HG02938 (cell line): ENCODE measurements around the gene PKNOX2.

Experiments used
- ATAC-seq: cut with Tn5 transposase; IDR thresholded peaks from one replicate; pipeline ENCODE4 v1.9.1; 2021; ENCODE audit warnings: mild to moderate bottlenecking, moderate library complexity; ENCODE audit not compliant: unreplicated experiment

Gene PKNOX2

DNA sequence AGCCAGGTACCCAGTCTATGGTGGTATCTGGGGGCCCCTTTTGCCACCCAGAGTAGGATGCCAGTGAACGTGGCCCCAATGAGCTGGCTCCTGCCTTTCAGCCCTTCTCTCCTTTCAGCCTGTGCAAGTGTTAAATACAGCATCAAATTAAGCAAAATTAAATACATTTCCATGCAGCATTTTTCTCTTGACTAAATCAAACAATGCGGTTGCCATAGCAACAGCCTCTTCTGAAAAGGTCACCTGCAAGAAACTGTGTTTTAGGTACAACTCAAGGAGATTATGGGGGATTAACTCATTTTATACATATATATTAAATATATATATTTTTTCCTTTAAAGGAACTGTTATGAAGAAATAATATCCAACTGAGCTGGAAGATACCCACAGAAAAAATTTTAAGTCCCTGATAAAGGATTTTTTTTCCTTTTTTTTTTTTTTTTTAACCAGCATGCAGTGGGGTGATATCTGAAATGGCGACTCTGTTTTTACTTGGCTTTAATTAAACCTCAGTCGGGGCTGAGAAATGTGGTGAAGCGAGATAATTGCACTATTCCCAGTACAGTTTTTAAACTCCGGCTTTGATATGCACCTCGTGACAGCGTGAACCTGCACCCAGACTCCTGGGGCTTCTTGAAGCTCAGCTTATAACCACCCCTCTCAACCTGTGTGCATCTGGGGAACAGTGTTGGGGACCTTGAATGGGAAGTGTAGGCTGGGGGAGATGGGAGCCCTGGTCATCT, 115.3 kb downstream of the PKNOX2 start:
- ATAC-seq = no peak

DNA sequence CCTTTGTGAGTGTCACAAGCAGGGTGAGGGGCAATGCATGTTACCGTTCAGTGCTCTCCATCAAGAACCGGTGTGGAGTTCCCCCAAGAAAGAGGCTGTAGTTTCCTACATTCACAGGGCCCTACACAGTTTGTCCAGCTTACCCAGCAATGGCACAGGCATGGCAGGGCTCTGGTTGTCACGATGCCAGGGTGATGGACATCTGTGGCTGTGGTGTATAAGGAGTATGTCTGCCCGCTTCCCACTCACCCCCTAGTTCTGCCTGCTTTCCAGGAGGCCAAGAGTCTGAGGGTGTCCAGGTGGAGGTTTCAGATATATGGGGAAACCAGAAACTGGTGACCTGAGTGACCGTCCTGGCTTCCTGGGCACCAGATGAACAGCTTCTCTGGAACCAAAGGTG, 116.1 kb downstream of the PKNOX2 start:
- no peak for ATAC-seq

DNA sequence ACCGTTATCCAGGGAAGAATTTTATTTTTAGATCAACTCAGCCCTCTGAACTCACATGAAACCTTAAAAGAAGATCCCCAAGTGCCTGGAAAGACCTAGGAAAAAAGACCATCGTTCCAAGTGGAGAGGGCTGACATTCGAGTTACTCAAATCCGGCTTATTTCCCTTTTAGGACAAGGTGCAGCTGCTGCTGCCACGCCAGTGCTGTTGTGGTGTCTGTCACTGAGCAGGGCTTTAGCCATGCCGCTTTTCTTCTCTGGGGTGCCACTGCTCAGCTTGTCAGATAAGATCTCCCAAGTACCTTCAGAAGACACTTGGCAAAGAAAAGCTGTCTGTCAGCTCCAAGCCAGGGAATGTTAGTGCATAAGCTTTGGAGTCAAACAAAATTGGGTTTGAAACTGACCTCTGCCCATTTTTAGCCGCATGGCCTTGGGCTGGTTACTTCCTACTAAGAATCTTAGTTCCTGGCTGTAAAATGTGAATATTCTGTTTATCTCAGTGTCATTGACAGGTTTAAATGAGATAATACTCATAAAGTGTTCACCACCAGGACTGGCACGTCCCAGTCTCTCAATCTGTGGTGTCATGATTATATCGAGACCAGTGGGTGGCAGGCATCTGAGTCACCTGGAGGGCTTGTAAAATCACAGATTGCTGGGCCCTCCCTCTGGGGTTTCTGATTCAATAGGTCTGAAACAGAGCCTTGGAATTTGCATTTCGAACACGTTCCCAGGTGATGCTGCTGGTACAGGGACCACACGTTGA, 117.5 kb downstream of the PKNOX2 start:
- no peak for ATAC-seq

DNA sequence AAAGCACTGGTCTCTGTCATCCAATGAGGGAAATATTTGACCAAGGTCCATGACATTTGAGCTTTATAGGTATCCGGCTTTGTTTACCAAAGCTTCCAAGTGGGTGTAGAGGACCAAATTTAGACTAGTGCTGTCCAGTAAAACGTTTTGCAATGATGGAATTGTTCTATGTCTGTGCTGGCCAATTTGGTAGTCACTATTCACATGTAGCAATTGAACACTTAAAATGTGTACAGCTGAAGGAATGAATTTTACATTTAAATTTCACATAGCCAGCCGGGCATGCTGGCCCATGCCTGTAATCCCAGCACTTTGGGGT, 118.0 kb downstream of the PKNOX2 start:
- no peak for ATAC-seq

DNA sequence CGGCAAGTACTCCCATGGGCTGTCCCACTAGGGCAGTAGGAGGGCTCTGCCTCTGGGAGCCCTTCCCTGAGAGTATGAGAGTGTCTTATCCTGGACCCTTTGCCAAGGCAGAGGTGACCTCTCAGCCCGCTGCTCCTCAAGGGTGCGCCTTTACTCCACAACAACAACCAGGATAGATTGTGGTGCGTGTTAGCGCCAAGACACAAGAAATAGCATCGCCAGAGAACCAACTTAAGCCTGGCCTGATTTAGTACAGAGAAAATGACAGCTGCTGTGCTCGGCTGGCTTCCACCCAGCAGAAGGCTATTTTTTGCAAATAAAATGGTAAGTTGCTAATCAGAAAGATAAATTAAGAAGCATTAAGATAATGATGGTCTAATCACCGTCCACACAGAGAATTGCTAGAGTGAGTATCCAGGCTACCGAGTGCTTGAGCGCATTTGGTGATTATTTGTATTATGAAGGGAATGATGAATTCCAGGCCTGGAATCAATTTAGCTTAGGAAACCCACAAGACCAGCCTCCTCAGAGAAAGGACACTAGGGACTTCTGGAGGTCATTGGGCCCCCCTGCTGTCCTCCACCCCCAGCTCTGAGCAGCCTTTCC, 119.8 kb downstream of the PKNOX2 start:
- ATAC-seq = no peak

DNA sequence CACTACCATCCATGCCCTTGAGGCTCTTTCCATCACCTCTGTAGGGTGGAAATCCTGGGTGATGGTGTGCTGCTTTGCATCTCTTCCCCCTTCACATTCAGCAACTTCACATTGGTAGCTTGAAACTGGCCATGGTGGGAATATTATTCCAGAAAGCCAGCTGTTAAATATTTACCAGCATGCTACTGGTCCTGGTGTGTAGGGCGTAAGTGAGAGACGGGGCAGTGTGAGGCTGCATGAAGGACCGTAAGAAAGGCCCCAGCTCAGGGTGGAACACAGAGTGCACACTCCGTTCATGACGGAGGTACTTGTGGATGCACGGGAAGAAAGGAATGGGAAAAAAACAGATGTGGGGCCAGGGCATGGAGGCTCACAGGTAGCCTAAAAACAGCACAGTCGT, 121.3 kb downstream of the PKNOX2 start:
- ATAC-seq = no peak

DNA sequence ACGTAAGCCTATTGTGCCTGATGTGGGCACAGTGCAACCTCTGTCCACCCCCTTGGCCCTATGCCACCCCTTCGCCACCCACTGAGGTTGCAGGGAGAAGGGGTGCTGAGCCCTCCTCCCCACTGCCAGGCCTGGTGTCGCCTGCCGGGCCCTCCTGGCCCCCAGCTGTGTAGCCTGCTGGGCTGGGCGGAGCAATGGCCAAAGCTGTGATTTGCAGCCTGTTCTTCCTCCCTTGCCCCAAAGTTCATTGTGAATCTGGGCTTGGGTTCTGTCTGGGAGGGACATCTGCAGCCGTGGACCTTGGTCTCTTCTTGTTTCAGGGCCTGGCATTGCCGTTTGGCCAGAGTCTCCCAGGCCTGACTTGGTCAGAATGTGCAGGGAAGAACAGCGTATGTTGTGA, 121.9 kb downstream of the PKNOX2 start:
- ATAC-seq = no peak

DNA sequence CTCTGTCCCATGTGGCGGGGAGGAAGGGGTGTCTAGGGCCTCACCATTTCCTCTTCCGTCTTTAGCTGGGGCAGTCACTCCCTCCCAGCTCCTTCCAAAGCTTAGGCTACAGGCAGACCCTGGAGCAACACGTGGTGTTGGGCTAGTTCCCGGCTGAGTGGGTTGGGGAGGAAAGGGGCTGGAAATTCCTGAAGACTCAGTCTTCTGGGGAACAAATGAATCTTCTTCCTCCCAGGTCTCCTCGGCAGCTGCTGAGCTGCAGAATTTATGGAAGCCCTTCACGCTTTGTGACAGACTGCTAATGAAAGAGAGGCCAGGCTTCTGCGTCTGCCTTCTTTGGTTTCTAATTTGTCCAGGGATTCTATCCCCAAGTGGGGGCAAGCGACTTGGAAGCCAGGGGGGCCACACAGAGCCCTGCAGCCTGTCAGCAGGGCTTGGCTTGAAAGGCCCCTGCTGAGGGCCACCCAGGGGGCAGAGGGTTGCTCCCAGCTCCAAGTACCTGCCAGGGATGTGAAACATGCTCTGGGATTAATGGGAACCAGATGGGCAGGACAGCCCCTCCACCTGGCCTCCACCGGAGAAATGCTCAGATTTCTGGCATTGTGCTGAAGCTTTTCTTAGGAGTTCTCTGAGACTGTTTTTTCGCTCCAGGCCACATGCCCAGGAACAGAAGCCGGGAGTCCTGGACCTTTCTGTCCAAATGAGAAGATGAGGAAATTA, 123.1 kb downstream of the PKNOX2 start:
- no peak for ATAC-seq

DNA sequence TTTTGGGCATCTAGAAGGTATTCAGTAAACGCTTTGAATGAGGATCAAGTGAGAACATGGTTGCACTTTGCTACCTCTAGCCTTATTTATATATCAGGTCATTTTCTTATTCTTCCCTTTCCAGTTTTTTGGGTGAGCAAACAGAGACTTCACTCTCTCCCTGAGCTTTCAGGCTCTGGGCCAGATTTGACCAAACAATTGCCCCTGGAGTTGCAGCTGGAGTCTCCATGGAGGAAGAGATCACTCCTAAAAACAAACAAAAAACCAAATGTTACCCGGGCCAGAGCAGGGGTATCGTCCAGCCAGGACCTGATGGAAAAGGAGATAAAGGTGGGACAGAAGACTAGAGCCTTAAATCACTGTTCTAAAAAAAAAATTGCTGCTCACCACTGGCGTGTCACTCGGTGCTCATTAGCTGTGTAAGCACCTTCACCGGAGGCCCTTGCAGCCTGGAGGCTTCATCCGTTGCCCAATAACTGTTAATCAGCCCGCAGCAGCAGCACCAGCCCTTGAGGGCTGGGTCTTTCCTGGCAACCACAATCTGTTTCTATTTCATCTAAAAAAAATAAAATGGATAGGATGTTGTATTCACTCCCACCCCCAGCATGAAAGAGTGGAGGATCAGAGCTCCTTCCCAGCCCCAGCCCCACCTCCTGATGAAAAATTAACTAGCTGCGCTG, 125.0 kb downstream of the PKNOX2 start:
- no peak for ATAC-seq

DNA sequence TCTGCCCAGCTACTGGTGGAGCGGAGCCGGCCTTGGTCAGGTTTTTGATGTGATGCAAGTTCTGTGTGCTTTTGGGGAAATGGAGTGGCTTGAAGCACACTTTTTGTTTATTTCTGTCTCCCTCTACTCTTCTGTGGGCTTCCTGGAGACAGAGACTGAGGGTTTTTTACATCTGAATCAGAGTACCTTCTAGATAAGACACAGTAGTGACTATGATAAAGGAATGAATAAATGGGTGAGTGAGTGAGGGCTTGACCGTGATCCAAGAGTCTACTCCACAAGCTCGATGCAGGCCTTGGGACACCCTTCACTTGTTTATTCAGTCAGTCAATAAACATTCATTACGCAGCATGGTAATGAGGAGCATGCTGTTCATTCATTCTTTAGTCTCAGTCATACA, 125.7 kb downstream of the PKNOX2 start:
- no peak for ATAC-seq

DNA sequence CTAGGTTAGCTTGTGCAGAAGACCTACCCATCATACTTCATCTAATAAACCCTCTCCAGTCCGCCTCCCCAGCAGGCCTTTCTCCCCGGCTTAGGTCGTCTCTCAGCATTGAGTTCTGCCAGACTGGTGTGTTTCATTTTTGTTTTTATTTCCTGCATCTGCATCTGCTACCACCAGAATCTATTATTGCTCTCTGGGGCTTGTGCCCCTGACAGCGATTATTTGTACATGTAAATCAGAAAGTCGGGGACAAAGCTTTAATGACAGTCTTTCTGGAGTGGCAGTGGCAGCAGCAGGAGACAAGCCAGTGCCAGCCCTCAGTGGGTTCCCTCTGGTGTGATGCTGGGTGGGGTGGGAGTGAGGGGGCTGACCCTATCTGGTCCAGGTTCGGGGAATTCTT, 127.5 kb downstream of the PKNOX2 start:
- no peak for ATAC-seq

DNA sequence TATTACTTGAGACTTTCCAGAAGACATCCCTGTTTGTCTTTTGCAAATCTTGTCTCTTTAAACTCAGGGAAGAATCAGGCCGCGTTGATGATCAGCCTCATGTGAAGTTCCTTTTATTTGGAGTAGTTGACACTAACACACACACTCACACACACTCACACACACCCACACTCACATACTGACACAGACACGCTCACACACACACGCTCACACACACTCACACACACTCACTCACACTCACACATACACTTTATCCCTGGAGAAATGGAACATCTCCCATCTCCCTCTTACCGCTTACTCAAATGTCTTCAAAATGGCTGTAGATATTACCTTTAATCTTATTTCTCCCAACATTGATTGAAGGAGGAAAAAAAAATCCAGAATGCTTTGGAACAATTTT, 129.0 kb downstream of the PKNOX2 start:
- ATAC-seq = no peak

DNA sequence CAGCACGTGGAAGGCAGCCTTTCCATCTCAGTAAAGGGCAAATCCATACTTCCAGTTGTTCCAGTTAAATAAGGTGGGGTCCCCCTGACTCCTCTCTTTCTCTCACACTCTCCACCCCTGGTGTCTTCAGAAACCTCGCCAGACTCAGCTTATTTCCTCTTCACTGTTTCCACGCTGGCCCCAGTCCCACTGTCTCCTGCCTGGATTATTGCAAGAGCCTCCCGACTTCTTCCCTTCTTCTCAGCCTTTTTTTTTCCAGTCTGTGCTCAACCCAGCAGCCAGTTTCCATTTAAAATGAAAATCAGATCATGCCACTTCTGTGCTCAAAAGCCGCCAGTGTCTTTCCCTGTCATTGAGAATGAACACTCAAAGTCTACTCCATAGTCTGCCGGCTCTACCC, 131.4 kb downstream of the PKNOX2 start:
- no peak for ATAC-seq

DNA sequence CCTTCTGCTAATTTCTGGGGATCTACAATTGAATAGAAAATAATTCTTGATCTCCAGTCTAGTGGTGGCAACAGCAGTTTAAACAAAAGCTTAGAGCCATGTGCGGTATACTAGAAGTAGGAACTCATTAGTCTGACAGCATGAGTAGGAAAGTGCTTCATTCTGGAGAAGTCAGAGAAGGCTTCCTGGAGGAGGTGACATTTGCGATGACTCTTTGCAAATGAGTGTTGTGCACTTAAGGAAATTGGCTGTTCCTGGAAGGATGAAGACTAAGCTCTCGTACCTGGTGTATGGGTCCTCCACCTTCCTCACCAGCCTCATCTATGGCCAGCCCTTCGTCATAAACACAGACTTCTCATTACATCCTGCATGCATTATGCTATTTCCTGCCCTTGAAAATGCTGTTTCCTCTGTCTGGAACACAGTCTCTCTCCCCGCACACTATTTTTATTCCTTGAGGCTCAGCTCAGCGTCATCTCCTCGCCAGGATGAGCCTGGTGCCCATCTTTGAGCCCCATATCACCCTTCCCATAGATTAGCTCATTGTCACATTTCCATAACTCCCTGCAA, 132.9 kb downstream of the PKNOX2 start:
- no peak for ATAC-seq

DNA sequence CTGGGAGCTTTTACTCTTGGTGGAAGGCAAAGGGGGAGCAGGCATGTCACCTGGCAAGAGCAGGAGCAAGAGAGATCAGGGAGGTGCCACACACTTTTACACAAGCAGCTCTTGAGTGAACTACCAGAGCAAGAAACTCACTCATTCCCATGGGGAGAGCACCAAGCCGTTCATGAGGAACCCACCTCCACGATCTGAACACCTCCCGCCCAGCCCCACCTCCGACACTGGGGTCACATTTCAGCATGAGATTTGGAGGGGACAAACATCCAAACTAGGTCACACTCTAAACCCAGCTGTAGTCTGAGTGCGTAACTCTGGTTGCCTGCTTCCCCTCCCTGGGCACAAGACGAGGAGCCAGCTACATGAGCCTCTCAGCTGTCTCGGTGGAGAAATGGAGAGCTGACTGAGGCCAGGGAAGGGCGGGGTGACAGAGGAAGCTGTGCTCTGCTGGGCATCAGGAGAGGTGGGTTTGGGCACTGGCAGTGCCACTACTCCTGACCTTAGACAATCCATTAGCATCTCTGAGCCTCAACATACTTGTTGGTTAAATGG, 134.6 kb downstream of the PKNOX2 start:
- no peak for ATAC-seq

DNA sequence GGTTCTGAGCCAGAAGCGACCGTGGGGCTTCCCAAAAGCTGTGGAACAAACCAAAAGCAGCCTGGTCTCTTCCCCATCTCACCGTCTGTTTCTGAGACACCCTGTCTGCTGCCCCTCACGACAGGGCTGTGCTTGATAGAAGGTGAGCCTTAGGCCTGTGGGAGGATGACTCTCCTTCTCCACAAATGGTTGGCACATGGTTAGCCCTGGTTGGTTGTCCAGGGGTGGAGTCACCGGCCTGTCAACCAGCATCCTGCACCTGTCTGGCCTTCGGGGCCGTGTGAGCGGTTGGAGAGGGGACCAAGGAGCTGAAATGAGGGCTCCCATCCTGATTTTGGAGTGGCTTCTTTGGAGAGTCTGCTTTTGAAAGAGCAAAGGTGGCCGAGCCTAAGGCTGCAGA, 135.3 kb downstream of the PKNOX2 start:
- ATAC-seq = no peak

DNA sequence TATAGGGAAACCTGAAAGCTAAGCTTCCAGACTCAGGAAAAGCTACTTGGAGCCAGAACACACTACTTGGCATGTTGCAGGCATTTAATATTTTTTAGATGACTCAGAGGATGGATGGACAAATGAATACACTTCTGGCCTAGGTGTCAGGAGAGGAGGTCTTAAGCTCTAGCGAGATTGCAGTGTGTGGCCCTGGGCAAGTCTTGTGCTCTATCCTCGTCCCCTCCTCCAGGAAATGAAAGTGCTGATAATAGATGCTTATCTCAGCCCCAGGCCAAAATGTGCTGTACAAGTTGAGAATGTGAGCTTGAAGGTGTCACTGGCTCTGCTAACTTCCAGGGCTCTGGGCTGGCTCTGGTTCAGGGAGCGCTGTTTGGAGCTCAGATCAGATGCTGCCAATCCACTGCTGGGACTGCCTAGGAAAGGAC, 136.3 kb downstream of the PKNOX2 start:
- no peak for ATAC-seq

DNA sequence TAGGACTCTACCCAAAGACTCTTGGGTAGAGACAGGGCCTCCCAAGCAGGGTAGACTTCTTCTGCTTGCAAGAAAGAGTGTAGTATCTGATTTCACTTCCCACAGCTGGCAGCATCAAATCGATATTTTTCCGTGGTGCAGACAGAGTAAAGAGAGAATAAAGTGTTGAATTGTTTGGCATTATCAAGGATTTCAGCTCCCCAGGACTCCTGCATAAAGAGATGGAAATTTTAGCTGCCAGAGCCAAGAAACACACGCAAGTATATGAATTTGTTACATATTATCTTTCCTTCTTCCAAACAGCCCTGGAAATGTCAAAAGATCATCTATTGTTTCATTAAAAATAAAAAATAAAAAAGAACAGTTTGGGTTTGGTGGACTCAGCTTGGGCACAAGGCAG, 136.8 kb downstream of the PKNOX2 start:
- ATAC-seq = no peak

DNA sequence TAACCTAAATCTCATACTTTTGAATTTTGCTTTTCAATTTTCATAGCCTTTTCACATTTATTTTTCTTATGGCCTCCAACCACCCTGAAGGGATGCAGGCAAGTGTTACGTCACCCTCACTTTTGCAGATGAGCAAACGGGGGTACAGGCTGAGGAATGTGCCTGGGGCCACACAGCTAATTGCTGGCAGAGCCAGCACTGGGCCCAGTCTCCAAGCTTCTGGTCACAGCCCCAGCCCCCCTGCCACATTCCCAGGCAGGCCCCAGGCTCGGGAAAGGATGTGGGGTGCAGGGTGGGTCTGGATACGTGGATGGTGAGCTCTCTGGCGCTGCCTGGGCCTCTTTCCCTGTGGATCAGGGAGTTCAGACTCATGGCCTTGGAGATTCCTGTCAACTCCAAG, 138.6 kb downstream of the PKNOX2 start:
- no peak for ATAC-seq

DNA sequence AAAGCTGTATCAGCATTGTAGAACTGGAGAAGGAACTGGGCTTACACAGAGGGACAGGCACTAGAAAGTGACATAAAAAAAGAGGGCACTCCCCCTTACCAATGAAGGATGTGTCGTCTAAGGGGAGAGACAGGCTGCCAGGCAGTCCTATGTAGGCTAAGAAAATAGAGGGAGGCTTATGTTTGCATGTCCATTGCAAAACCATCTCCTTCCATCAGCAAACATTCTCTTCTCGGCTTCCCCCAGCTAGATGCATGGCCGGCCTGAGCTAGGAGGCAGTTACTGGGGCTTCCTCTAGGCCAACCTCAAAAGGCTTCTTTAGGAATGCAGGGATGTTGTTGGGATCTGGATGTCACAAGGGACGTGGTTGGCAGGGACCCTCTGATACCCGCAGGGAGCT, 139.1 kb downstream of the PKNOX2 start:
- no peak for ATAC-seq
